Liver (tissue), 9 donors: ENCODE results near the gene POMT1. TPM values are rescaled to one million over a fixed set of nuclear protein-coding genes. Genes with fewer than 3 reads are reported as not detected.

ENCODE experiments used
- DNase-seq: peaks from one replicate; pipeline ENCODE4 v3.0.0-alpha.2; 2017; ENCODE audit warnings: low spot score
- H3K27ac ChIP-seq, 2 donors: one replicate each; pipeline ENCODE4 v1.7.0; 2013; ENCODE audit warnings: inconsistent platforms in 2 of 2, low read length in 2 of 2, control low read depth in 1 of 2, low read depth in 1 of 2, mild to moderate bottlenecking in 1 of 2
- H3K27me3 ChIP-seq, 4 donors: one replicate each; pipeline versions ENCODE4 v1.6.1 to v1.7.0; 2013; ENCODE audit warnings: low read length in 3 of 4, inconsistent platforms in 1 of 4, mild to moderate bottlenecking in 1 of 4, moderate library complexity in 1 of 4; ENCODE audit not compliant: control insufficient read depth in 4 of 4, insufficient read depth in 4 of 4
- H3K36me3 ChIP-seq, 4 donors: one replicate each; pipeline versions ENCODE4 v1.6.1 to v1.7.0; 2013; ENCODE audit warnings: low read length in 3 of 4, mild to moderate bottlenecking in 3 of 4, low read depth in 1 of 4, moderate library complexity in 1 of 4; ENCODE audit not compliant: control insufficient read depth in 4 of 4, insufficient read depth in 3 of 4
- H3K4me1 ChIP-seq, 4 donors: one replicate each; pipeline versions ENCODE4 v1.6.1 to v1.7.0; 2013; ENCODE audit warnings: low read length in 3 of 4, mild to moderate bottlenecking in 3 of 4, moderate library complexity in 1 of 4; ENCODE audit not compliant: control insufficient read depth in 4 of 4, insufficient read depth in 4 of 4
- H3K4me3 ChIP-seq, 3 donors: one replicate each; pipeline versions ENCODE4 v1.6.1 to v1.7.0; 2013; ENCODE audit warnings: low read length in 3 of 3, control low read depth in 1 of 3, low read depth in 1 of 3, mild to moderate bottlenecking in 1 of 3
- H3K9ac ChIP-seq, 2 donors: one replicate each; pipeline ENCODE4 v1.7.0; 2013; ENCODE audit warnings: low read length in 2 of 2, mild to moderate bottlenecking in 2 of 2, moderate library complexity in 2 of 2, control low read depth in 1 of 2, low read depth in 1 of 2
- H3K9me3 ChIP-seq, 4 donors: one replicate each; pipeline versions ENCODE4 v1.6.1 to v1.7.0; 2013; ENCODE audit warnings: low read length in 3 of 4; ENCODE audit not compliant: control insufficient read depth in 4 of 4
- EGR1 ChIP-seq, 2 donors: IDR thresholded peaks; 2 replicates each; pipeline ENCODE4 v1.6.1; 2016 to 2018; ENCODE audit warnings: antibody characterized with exemption in 2 of 2, low read depth in 2 of 2
- FOXA1 ChIP-seq: IDR thresholded peaks from 2 replicates; pipeline ENCODE4 v1.6.1; 2016; ENCODE audit warnings: antibody characterized with exemption
- FOXA2 ChIP-seq: IDR thresholded peaks from 2 replicates; pipeline ENCODE4 v1.6.1; 2016; ENCODE audit warnings: antibody characterized with exemption
- GABPA ChIP-seq, 2 donors: IDR thresholded peaks in 1 of 2; conservative IDR thresholded peaks in 1 of 2; 2 replicates each; pipeline ENCODE4 v1.6.1; 2016; ENCODE audit warnings: antibody characterized with exemption in 2 of 2, mild to moderate bottlenecking in 1 of 2, moderate library complexity in 1 of 2
- HNF4A ChIP-seq, 2 donors: conservative IDR thresholded peaks; 2 replicates each; pipeline ENCODE4 v1.6.1; 2016; ENCODE audit warnings: antibody characterized with exemption in 2 of 2, mild to moderate bottlenecking in 2 of 2
- JUND ChIP-seq, 2 donors: IDR thresholded peaks; 2 replicates each; pipeline ENCODE4 v1.6.1; 2016; ENCODE audit warnings: antibody characterized with exemption in 2 of 2
- NR2F2 ChIP-seq: IDR thresholded peaks from 2 replicates; pipeline ENCODE4 v1.6.1; 2016; ENCODE audit warnings: antibody characterized with exemption
- RAD21 ChIP-seq, 2 donors: IDR thresholded peaks; 2 replicates each; pipeline ENCODE4 v1.6.1; 2016; ENCODE audit warnings: antibody characterized with exemption in 2 of 2, mild to moderate bottlenecking in 2 of 2
- RXRA ChIP-seq, 2 donors: IDR thresholded peaks; 2 replicates each; pipeline ENCODE4 v1.6.1; 2017 to 2018; ENCODE audit warnings: antibody characterized with exemption in 2 of 2, mild to moderate bottlenecking in 1 of 2
- SP1 ChIP-seq: IDR thresholded peaks from 2 replicates; pipeline ENCODE4 v1.6.1; 2018; ENCODE audit warnings: antibody characterized with exemption, mild to moderate bottlenecking
- TAF1 ChIP-seq: conservative IDR thresholded peaks from 2 replicates; pipeline ENCODE4 v1.6.1; 2016; ENCODE audit warnings: antibody characterized with exemption, mild to moderate bottlenecking
- YY1 ChIP-seq: IDR thresholded peaks from 2 replicates; pipeline ENCODE4 v1.6.1; 2016; ENCODE audit warnings: antibody characterized with exemption, mild to moderate bottlenecking
- WGBS: extraction: QIAGEN DNeasy Blood & Tissue Kit; methylation state at CpG from one replicate; pipeline ENCODE4 v1.1.7; 2013; 5-methylcytosine and 5-hydroxymethylcytosine counted together
- polyA plus RNA-seq, 2 donors: library from polyadenylated mRNA; stranded (reverse) in 1 of 2; unstranded in 1 of 2; fragments of 200-250 nt in 1 of 2; fragments of >200 nt in 1 of 2; fragmentation: Nextera tagmentation in 1 of 2; extraction: Ambion mirVana in 1 of 2; gene quantifications; one replicate each; pipeline versions ENCODE4 v1.2.1 to v1.2.3, GENCODE V29; 2013 to 2015
- total RNA-seq, 2 donors: library from RNA; depleted of rRNA; stranded (reverse); fragments of >200 nt; gene quantifications; one replicate each; pipeline ENCODE4 v1.2.3, GENCODE V29; 2014
- TF ChIP-seq, protein P1 (sequence below): fragments of 150-350 bp; IDR thresholded peaks from 2 replicates; pipeline ENCODE4 v1.5.1; 2017; ENCODE audit warnings: improper control_type of control experiment, low read depth, low read length; ENCODE audit not compliant: missing input control
- TF ChIP-seq, protein P2 (sequence below): IDR thresholded peaks from 2 replicates; pipeline ENCODE4 v1.6.1; 2016; ENCODE audit warnings: antibody characterized with exemption
- TF ChIP-seq, protein P3 (sequence below): IDR thresholded peaks from 2 replicates; pipeline ENCODE4 v1.6.1; 2016; ENCODE audit warnings: antibody characterized with exemption
- TF ChIP-seq, protein P4 (sequence below): IDR thresholded peaks from 2 replicates; pipeline ENCODE4 v1.6.1; 2016; ENCODE audit warnings: antibody characterized with exemption, mild to moderate bottlenecking
- TF ChIP-seq, protein P5 (sequence below): IDR thresholded peaks from 2 replicates; pipeline ENCODE4 v1.6.1; 2016; ENCODE audit warnings: antibody characterized with exemption
- donor health status: healthy.
- donor health status: healthy.
- donor health status: healthy.
- donor health status: healthy.
- donor health status: healthy.

The POMT1 gene
- total and polyA plus RNA-seq, 4 donors = 11.2 to 14.2 (median 11.6) TPM

DNA sequence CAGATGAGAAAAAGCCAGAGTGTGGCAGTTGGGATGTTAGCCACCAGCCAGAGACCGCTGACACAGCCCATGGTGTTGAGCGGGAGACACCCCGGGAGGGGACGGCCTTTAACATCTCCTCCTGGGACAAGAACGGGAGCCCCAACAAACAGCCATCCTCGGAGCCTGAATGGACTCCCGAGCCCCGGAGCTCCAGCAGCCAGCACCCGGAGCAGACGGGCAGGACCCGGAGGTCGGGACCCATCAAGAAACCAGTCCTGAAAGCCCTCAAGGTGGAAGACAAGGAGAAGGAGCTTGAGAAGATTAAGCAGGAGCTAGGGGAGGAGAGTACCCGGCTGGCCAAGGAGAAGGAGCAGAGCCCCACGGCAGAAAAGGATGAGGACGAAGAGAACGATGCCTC is 28.0 kb upstream of the POMT1 start:
- 93% methylated on average over 16 of the region's 16 CpGs for WGBS

DNA sequence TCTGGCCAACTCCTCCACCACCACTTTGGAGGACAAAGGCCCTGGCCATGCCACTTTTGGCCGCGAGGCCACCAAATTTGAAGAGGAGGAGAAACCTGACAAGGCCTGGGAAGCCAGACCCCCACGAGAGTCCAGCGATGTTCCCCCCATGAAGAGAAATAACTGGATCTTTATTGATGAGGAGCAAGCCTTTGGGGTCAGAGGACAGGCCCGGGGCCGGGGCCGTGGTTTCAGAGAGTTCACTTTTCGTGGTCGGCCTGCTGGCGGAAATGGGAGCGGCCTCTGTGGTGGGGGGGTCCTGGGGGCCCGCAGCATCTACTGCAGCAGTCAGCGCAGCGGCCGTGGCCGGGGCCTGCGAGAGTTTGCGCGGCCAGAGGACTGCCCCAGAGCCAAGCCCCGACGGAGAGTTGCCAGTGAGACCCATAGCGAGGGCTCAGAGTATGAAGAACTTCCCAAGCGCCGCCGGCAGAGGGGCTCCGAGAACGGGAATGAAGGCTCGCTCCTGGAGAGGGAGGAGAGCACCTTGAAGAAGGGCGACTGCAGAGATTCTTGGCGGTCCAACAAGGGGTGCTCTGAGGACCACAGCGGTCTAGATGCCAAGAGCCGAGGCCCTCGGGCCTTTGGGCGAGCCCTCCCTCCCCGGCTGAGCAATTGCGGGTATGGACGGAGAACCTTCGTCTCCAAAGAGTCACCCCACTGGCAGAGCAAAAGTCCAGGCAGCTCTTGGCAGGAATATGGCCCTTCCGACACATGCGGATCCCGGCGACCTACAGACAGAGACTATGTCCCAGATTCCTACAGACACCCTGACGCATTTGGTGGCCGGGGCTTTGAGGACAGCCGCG is 27.4 kb upstream of the POMT1 start:
- Histone ChIP-seq H3K27me3 (no peaks in the 10 kb centered on the region), H3K4me3 (no peak overlapping the region), H3K9me3 (no peaks in the 10 kb centered on the region), H3K4me1 (no peaks in the 10 kb centered on the region), H3K9ac (no peak overlapping the region), H3K36me3 (peaks cover 37 to 93% (median 69%) of the 10 kb centered on the region in 4 donors), H3K27ac (no peak overlapping the region)
- 92% methylated on average over 46 of the region's 46 CpGs for WGBS
- TF ChIP-seq, protein P1, sequence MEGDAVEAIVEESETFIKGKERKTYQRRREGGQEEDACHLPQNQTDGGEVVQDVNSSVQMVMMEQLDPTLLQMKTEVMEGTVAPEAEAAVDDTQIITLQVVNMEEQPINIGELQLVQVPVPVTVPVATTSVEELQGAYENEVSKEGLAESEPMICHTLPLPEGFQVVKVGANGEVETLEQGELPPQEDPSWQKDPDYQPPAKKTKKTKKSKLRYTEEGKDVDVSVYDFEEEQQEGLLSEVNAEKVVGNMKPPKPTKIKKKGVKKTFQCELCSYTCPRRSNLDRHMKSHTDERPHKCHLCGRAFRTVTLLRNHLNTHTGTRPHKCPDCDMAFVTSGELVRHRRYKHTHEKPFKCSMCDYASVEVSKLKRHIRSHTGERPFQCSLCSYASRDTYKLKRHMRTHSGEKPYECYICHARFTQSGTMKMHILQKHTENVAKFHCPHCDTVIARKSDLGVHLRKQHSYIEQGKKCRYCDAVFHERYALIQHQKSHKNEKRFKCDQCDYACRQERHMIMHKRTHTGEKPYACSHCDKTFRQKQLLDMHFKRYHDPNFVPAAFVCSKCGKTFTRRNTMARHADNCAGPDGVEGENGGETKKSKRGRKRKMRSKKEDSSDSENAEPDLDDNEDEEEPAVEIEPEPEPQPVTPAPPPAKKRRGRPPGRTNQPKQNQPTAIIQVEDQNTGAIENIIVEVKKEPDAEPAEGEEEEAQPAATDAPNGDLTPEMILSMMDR = no peak
- no peak for TF ChIP-seq GABPA (IDR thresholded peaks at IDR 0.05 in 1 of 2, conservative IDR thresholded peaks at IDR 0.05 in 1 of 2)
- no peak for TF ChIP-seq JUND (IDR thresholded peaks at IDR 0.05)
- no peak for TF ChIP-seq SP1
- no peak for TF ChIP-seq FOXA2
- no peak for TF ChIP-seq TAF1
- TF ChIP-seq, protein P2, sequence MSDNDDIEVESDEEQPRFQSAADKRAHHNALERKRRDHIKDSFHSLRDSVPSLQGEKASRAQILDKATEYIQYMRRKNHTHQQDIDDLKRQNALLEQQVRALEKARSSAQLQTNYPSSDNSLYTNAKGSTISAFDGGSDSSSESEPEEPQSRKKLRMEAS = no peak
- TF ChIP-seq, protein P3, sequence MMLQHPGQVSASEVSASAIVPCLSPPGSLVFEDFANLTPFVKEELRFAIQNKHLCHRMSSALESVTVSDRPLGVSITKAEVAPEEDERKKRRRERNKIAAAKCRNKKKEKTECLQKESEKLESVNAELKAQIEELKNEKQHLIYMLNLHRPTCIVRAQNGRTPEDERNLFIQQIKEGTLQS = no peak
- no peak for DNase-seq

More for the DNA sequence above, 28.0 kb upstream of the POMT1 start:
- Histone ChIP-seq H3K9me3 (no peaks in the 10 kb centered on the region), H3K9ac (no peak overlapping the region), H3K4me3 (no peak overlapping the region), H3K4me1 (no peaks in the 10 kb centered on the region), H3K36me3 (peaks cover 38 to 93% (median 68%) of the 10 kb centered on the region in 4 donors), H3K27ac (no peak overlapping the region), H3K27me3 (no peaks in the 10 kb centered on the region)
- DNase-seq = no peak
- no peak for TF ChIP-seq RXRA (IDR thresholded peaks at IDR 0.05)
- TF ChIP-seq GABPA (IDR thresholded peaks at IDR 0.05 in 1 of 2, conservative IDR thresholded peaks at IDR 0.05 in 1 of 2) = no peak
- TF ChIP-seq JUND (IDR thresholded peaks at IDR 0.05) = no peak
- TF ChIP-seq NR2F2 = no peak
- no peak for TF ChIP-seq FOXA1
- TF ChIP-seq TAF1 = no peak
- TF ChIP-seq, protein P4, sequence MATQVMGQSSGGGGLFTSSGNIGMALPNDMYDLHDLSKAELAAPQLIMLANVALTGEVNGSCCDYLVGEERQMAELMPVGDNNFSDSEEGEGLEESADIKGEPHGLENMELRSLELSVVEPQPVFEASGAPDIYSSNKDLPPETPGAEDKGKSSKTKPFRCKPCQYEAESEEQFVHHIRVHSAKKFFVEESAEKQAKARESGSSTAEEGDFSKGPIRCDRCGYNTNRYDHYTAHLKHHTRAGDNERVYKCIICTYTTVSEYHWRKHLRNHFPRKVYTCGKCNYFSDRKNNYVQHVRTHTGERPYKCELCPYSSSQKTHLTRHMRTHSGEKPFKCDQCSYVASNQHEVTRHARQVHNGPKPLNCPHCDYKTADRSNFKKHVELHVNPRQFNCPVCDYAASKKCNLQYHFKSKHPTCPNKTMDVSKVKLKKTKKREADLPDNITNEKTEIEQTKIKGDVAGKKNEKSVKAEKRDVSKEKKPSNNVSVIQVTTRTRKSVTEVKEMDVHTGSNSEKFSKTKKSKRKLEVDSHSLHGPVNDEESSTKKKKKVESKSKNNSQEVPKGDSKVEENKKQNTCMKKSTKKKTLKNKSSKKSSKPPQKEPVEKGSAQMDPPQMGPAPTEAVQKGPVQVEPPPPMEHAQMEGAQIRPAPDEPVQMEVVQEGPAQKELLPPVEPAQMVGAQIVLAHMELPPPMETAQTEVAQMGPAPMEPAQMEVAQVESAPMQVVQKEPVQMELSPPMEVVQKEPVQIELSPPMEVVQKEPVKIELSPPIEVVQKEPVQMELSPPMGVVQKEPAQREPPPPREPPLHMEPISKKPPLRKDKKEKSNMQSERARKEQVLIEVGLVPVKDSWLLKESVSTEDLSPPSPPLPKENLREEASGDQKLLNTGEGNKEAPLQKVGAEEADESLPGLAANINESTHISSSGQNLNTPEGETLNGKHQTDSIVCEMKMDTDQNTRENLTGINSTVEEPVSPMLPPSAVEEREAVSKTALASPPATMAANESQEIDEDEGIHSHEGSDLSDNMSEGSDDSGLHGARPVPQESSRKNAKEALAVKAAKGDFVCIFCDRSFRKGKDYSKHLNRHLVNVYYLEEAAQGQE = no peak
- no peak for TF ChIP-seq YY1
- TF ChIP-seq RAD21 (IDR thresholded peaks at IDR 0.05) = no peak
- no peak for TF ChIP-seq HNF4A (conservative IDR thresholded peaks at IDR 0.05)
- TF ChIP-seq, protein P5, sequence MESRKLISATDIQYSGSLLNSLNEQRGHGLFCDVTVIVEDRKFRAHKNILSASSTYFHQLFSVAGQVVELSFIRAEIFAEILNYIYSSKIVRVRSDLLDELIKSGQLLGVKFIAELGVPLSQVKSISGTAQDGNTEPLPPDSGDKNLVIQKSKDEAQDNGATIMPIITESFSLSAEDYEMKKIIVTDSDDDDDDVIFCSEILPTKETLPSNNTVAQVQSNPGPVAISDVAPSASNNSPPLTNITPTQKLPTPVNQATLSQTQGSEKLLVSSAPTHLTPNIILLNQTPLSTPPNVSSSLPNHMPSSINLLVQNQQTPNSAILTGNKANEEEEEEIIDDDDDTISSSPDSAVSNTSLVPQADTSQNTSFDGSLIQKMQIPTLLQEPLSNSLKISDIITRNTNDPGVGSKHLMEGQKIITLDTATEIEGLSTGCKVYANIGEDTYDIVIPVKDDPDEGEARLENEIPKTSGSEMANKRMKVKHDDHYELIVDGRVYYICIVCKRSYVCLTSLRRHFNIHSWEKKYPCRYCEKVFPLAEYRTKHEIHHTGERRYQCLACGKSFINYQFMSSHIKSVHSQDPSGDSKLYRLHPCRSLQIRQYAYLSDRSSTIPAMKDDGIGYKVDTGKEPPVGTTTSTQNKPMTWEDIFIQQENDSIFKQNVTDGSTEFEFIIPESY = no peak
- no peak for TF ChIP-seq EGR1 (IDR thresholded peaks at IDR 0.05; ENCODE audit: low read depth in 2 of 2)
